Activated CD4-positive, alpha-beta T cell treated with anti-CD3 and anti-CD28 coated beads for 36 hours (primary cell): ENCODE measurements around the gene S100A6. TPM values are rescaled to one million over a fixed set of nuclear protein-coding genes. Genes with fewer than 3 reads are reported as not detected.

Experiments
- ATAC-seq: fragments of 200-7000 bp; cut with Tn5 transposase; one replicate; pipeline ENCODE4 v1.10.0; 2021; ENCODE audit warnings: mild to moderate bottlenecking, moderate library complexity
- CTCF ChIA-PET: fragments of 350-600 bp; sonication (Branson Sonifier 250); formaldehyde crosslinking; loops from one replicate; lab custom pipeline; 2021; ENCODE audit warnings: antibody characterized with exemption; lab: Charles Lee
- POLR2A ChIA-PET: fragments of 350-600 bp; sonication (Branson Sonifier 250); formaldehyde crosslinking; loops from one replicate; lab custom pipeline; 2021; ENCODE audit warnings: antibody characterized with exemption, inconsistent platforms; lab: Charles Lee
- DNase-seq: peaks from one replicate; pipeline ENCODE4 v3.0.0-alpha.2; 2020
- H3K27ac Mint-ChIP-seq: one replicate; pipeline ENCODE4 v1.8.0; 2021; ENCODE audit warnings: mixed read lengths
- H3K27me3 Mint-ChIP-seq: one replicate; pipeline ENCODE4 v1.8.0; 2021; ENCODE audit warnings: mixed read lengths
- H3K36me3 Mint-ChIP-seq: one replicate; pipeline ENCODE4 v1.8.0; 2021; ENCODE audit warnings: low read depth, mixed read lengths
- H3K4me1 Mint-ChIP-seq: one replicate; pipeline ENCODE4 v1.8.0; 2021; ENCODE audit warnings: mixed read lengths
- H3K4me3 Mint-ChIP-seq: one replicate; pipeline ENCODE4 v1.8.0; 2021; ENCODE audit warnings: mild to moderate bottlenecking, moderate library complexity, mixed read lengths
- H3K9me3 Mint-ChIP-seq: one replicate; pipeline ENCODE4 v1.8.0; 2021; ENCODE audit warnings: low read depth, mixed read lengths
- intact Hi-C, 2 experiments: fragments of 100-400 bp; cut with DNase I in 1 of 2; cut with micrococcal nuclease in 1 of 2; formaldehyde crosslinking; loops; one replicate each; pipeline versions ENCODE4 v1.14.2 to v1.15.1; 2022 to 2024; cut with DNase I, micrococcal nuclease
- total RNA-seq, 2 experiments: library from RNA; stranded (reverse); gene quantifications; one replicate each; pipeline ENCODE4 v1.2.3, GENCODE V29; 2021

S100A6 gene
- total RNA-seq, 2 experiments from 2014 or later, result 219 to 349 TPM

- POLR2A ChIA-PET, result no interaction called here
- ATAC-seq, result no peak
- H3K9me3 Mint-ChIP-seq, result no peaks in the 10 kb centered on the region
- intact Hi-C loops, result loop anchor here (10.0 kb wide), 1 partner anchor 426 kb away; the partner anchor contains the start of genes CREB3L4 (in 2 of the 2) and SLC39A1 (in 2 of the 2)
- peaks cover 26% of the 10 kb centered on the region for H3K36me3 Mint-ChIP-seq
- peaks cover 70% of the 10 kb centered on the region for H3K4me1 Mint-ChIP-seq
- H3K27me3 Mint-ChIP-seq, result no peaks in the 10 kb centered on the region
- H3K4me3 Mint-ChIP-seq, result no peak overlapping the region
- H3K27ac Mint-ChIP-seq, result no peak overlapping the region
- CTCF ChIA-PET, result interaction anchor here (3.2 kb wide), 1 partner anchor 34 kb away, joined by 10 read pairs; no protein-coding TSS in a partner anchor
- no peak for DNase-seq
Measured at GRCh38 chr1:153538315-153538821, 2.6 kb upstream of the S100A6 start.

- POLR2A ChIA-PET, result no interaction called here
- H3K27ac Mint-ChIP-seq, result peak overlapping the region; percentile 98
- H3K4me1 Mint-ChIP-seq, result peaks cover 70% of the 10 kb centered on the region
- no peak for ATAC-seq
- intact Hi-C loops, result loop anchor here (10.0 kb wide), 1 partner anchor 427 kb away; the partner anchor contains the start of genes CREB3L4 (in 2 of the 2) and SLC39A1 (in 2 of the 2)
- CTCF ChIA-PET, result no interaction called here
- no peaks in the 10 kb centered on the region for H3K9me3 Mint-ChIP-seq
- no peak for DNase-seq
- H3K4me3 Mint-ChIP-seq, result no peak overlapping the region
- H3K36me3 Mint-ChIP-seq, result peaks cover 17% of the 10 kb centered on the region
- no peaks in the 10 kb centered on the region for H3K27me3 Mint-ChIP-seq
Measured at GRCh38 chr1:153537376-153537730, 1.6 kb upstream of the S100A6 start.

- Mint-ChIP-seq H3K4me3 (peak overlapping the region; percentile 89), H3K27ac (peak overlapping the region; percentile 98), H3K4me1 (peaks cover 70% of the 10 kb centered on the region), H3K36me3 (peaks cover 17% of the 10 kb centered on the region), H3K27me3 (no peaks in the 10 kb centered on the region), H3K9me3 (no peaks in the 10 kb centered on the region)
- ChIA-PET POLR2A (interaction anchor here (0.6 to 2.5 kb wide), 2 partner anchors 8 to 31 kb away, joined by 3 to 19 read pairs; partner anchors contain the start of gene S100A4), CTCF (interaction anchor here (1.5 kb wide), 1 partner anchor 24 kb away, joined by 4 read pairs; no protein-coding TSS in a partner anchor)
- intact Hi-C loops, result loop anchor here (10.0 kb wide), 1 partner anchor 428 kb away; the partner anchor contains the start of genes CREB3L4 (in 2 of the 2) and SLC39A1 (in 2 of the 2)
- no peak for DNase-seq
- ATAC-seq, result no peak
Measured at GRCh38 chr1:153536671-153537375, 1.0 kb upstream of the S100A6 start.

GRCh38 chr1:153536012-153536670 is 350 bp upstream of the S100A6 start:
- H3K27ac Mint-ChIP-seq, result peak overlapping the region; percentile 98

GRCh38 chr1:153534925-153535241 is 908 bp downstream of the S100A6 start:
- peak overlapping the region; percentile 94 for H3K27ac Mint-ChIP-seq
- H3K4me1 Mint-ChIP-seq, result peaks cover 64% of the 10 kb centered on the region
- POLR2A ChIA-PET, result interaction anchor here (0.6 to 2.5 kb wide), 5 partner anchors 10 to 147 kb away, joined by 3 to 19 read pairs (median 4); partner anchors contain the start of genes CHTOP, S100A2 and S100A4
- ATAC-seq, result no peak
- CTCF ChIA-PET, result interaction anchor here (0.6 to 5.4 kb wide), 10 partner anchors 9 to 464 kb away, joined by 3 to 63 read pairs (median 6); partner anchors contain the start of gene S100A4
- H3K36me3 Mint-ChIP-seq, result peaks cover 17% of the 10 kb centered on the region
- intact Hi-C loops, result loop anchor here (1.0 to 10.0 kb wide), 4 partner anchors 10 to 430 kb away; partner anchors contain the start of genes CREB3L4 (in 2 of the 2), S100A4 (in 2 of the 2), SLC39A1 (in 2 of the 2) and INTS3 (in 1 of the 2)
- no peak for DNase-seq
- no peaks in the 10 kb centered on the region for H3K27me3 Mint-ChIP-seq
- peak overlapping the region; percentile 89 for H3K4me3 Mint-ChIP-seq
- no peaks in the 10 kb centered on the region for H3K9me3 Mint-ChIP-seq

More at GRCh38 chr1:153536012-153536670, 350 bp upstream of the S100A6 start:
- no peaks in the 10 kb centered on the region for H3K27me3 Mint-ChIP-seq
- peak; percentile 88 for DNase-seq
- ATAC-seq, result peak; percentile 67
- H3K4me3 Mint-ChIP-seq, result peak overlapping the region; percentile 89
- H3K36me3 Mint-ChIP-seq, result peaks cover 17% of the 10 kb centered on the region
- intact Hi-C loops, result loop anchor here (10.0 kb wide), 1 partner anchor 429 kb away; the partner anchor contains the start of genes CREB3L4 (in 2 of the 2) and SLC39A1 (in 2 of the 2)
- POLR2A ChIA-PET, result interaction anchor here (0.6 to 2.5 kb wide), 6 partner anchors 8 to 99 kb away, joined by 3 to 19 read pairs (median 3); partner anchors contain the start of genes CHTOP, S100A2 and S100A4
- H3K9me3 Mint-ChIP-seq, result no peaks in the 10 kb centered on the region
- peaks cover 70% of the 10 kb centered on the region for H3K4me1 Mint-ChIP-seq
- CTCF ChIA-PET, result interaction anchor here (0.6 to 5.4 kb wide), 10 partner anchors 8 to 463 kb away, joined by 3 to 63 read pairs (median 6); partner anchors contain the start of genes S100A4 and SLC27A3

GRCh38 chr1:153534226-153534924 is 1.4 kb downstream of the S100A6 start:
- H3K9me3 Mint-ChIP-seq, result no peaks in the 10 kb centered on the region
- CTCF ChIA-PET, result interaction anchor here (0.7 to 5.4 kb wide), 15 partner anchors 8 to 100 kb away, joined by 3 to 97 read pairs (median 8); partner anchors contain the start of genes CHTOP and S100A4
- H3K4me3 Mint-ChIP-seq, result peak overlapping the region; percentile 89

GRCh38 chr1:153533689-153534201 is 2.0 kb downstream of the S100A6 start:
- Mint-ChIP-seq H3K4me3 (peak overlapping the region; percentile 89), H3K4me1 (peaks cover 58% of the 10 kb centered on the region), H3K36me3 (peaks cover 17% of the 10 kb centered on the region), H3K9me3 (no peaks in the 10 kb centered on the region), H3K27ac (peak overlapping the region; percentile 94), H3K27me3 (no peaks in the 10 kb centered on the region)
- intact Hi-C loops, result loop anchor here (1.0 to 10.0 kb wide), 8 partner anchors 35 to 431 kb away; partner anchors contain the start of genes CREB3L4 (in 2 of the 2), SLC39A1 (in 2 of the 2), CHTOP (in 1 of the 2) and ILF2 (in 1 of the 2)
- no peak for ATAC-seq
- DNase-seq, result peak; percentile 33
- ChIA-PET POLR2A (interaction anchor here (1.0 to 2.2 kb wide), 2 partner anchors 32 to 39 kb away, joined by 3 to 13 read pairs; partner anchors contain the start of gene S100A2), CTCF (interaction anchor here (0.7 to 5.4 kb wide), 16 partner anchors 10 to 101 kb away, joined by 3 to 97 read pairs (median 8); partner anchors contain the start of genes CHTOP and S100A4)

More at GRCh38 chr1:153534226-153534924, 1.4 kb downstream of the S100A6 start:
- ATAC-seq (no peak), DNase-seq (no peak)
- intact Hi-C loops, result loop anchor here (5.0 to 10.0 kb wide), 3 partner anchors 83 to 430 kb away; partner anchors contain the start of genes CREB3L4 (in 2 of the 2), SLC39A1 (in 2 of the 2), INTS3 (in 1 of the 2) and S100A14 (in 1 of the 2)
- Mint-ChIP-seq H3K4me1 (peaks cover 59% of the 10 kb centered on the region), H3K27ac (peak overlapping the region; percentile 94), H3K27me3 (no peaks in the 10 kb centered on the region), H3K36me3 (peaks cover 17% of the 10 kb centered on the region)
- POLR2A ChIA-PET, result interaction anchor here (0.7 to 2.5 kb wide), 3 partner anchors 10 to 100 kb away, joined by 3 to 19 read pairs (median 13); partner anchors contain the start of genes CHTOP, S100A2 and S100A4

- Mint-ChIP-seq H3K36me3 (peaks cover 17% of the 10 kb centered on the region), H3K9me3 (no peaks in the 10 kb centered on the region), H3K4me3 (peak overlapping the region; percentile 89), H3K27ac (peak overlapping the region; percentile 94), H3K27me3 (no peaks in the 10 kb centered on the region), H3K4me1 (peaks cover 58% of the 10 kb centered on the region)
- CTCF ChIA-PET, result interaction anchor here (0.6 to 5.4 kb wide), 32 partner anchors 9 to 1277 kb away, joined by 3 to 97 read pairs (median 4); partner anchors contain the start of genes CHTOP, S100A2 and S100A4
- peak; percentile 91 for DNase-seq
- intact Hi-C loops, result loop anchor here (1.0 to 10.0 kb wide), 9 partner anchors 22 to 432 kb away; partner anchors contain the start of genes CREB3L4 (in 2 of the 2), SLC39A1 (in 2 of the 2), CHTOP (in 1 of the 2) and ILF2 (in 1 of the 2)
- ATAC-seq, result peak; percentile 31
- POLR2A ChIA-PET, result interaction anchor here (0.8 to 2.1 kb wide), 7 partner anchors 12 to 458 kb away, joined by 3 to 14 read pairs (median 4); partner anchors contain the start of genes CHTOP, RPS27, S100A4 and SNAPIN
Measured at GRCh38 chr1:153532769-153533599, 2.8 kb downstream of the S100A6 start.
